Body of pancreas (tissue), 4 donors: Measurements from ENCODE around the gene TBC1D13.

Source experiments
- POLR2A ChIP-seq, 3 donors: fragments of 450-650 bp; IDR thresholded peaks; one replicate each; pipeline ENCODE4 v1.6.1; 2016; ENCODE audit warnings: antibody characterized with exemption in 3 of 3, mild to moderate bottlenecking in 2 of 3
- TF ChIP-seq, protein P1 (sequence below), 7 experiments: fragments of 450-650 bp in 4 of 7; fragments of 200-600 bp in 3 of 7; sonication (generic) in 3 of 7; IDR thresholded peaks; one replicate each; pipeline ENCODE4 v1.5.1; 2016 to 2019; ENCODE audit warnings: antibody characterized with exemption in 7 of 7

DNA sequence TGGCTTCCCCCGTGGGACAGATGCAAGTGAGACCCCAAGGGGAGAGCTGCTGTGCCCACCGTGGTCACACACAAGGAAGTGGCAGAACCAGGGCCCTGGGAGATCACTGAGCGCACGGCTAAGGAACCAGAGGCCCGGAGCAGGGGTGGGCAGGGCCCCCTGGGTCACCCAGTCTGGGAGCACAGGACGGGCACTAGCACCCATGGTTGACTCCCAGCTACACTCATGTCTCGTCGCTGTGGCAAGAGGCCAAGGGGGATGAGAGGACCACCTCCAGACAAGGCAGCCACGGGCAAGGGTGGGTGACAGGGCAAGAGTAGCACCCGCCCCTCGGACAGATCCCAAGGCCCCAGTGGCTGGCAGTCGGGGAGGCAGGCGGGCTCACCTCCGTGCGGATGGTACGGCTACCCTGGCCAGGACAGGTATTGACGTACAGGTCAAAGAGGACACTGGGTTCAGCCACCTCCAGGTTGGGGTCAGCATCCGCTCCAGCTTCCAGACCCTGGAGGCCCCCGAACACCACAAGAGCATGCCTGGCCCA is 36.4 kb downstream of the TBC1D13 start:
- TF ChIP-seq, protein P1, sequence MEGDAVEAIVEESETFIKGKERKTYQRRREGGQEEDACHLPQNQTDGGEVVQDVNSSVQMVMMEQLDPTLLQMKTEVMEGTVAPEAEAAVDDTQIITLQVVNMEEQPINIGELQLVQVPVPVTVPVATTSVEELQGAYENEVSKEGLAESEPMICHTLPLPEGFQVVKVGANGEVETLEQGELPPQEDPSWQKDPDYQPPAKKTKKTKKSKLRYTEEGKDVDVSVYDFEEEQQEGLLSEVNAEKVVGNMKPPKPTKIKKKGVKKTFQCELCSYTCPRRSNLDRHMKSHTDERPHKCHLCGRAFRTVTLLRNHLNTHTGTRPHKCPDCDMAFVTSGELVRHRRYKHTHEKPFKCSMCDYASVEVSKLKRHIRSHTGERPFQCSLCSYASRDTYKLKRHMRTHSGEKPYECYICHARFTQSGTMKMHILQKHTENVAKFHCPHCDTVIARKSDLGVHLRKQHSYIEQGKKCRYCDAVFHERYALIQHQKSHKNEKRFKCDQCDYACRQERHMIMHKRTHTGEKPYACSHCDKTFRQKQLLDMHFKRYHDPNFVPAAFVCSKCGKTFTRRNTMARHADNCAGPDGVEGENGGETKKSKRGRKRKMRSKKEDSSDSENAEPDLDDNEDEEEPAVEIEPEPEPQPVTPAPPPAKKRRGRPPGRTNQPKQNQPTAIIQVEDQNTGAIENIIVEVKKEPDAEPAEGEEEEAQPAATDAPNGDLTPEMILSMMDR (IDR thresholded peaks at IDR 0.05), result no peak
- TF ChIP-seq POLR2A (IDR thresholded peaks at IDR 0.05), result no peak
